HepG2 (cell line): ENCODE data around the gene ZNF280A. TPM values are rescaled to one million over a fixed set of nuclear protein-coding genes. Genes with fewer than 3 reads are reported as not detected.

Experiments
- FOXA3 ChIP-seq: IDR thresholded peaks from 2 replicates; pipeline ENCODE4 v1.6.1; 2016; ENCODE audit warnings: missing genetic modification reagents, missing compliant biosample characterization
- HHEX ChIP-seq: IDR thresholded peaks from 2 replicates; pipeline ENCODE4 v1.6.1; 2016; ENCODE audit warnings: control low read depth
- HOXA5 ChIP-seq: sonication (generic); formaldehyde crosslinking; IDR thresholded peaks from 2 replicates; pipeline ENCODE4 v1.4.0; 2020; ENCODE audit warnings: missing genetic modification reagents
- MEF2D ChIP-seq: sonication (generic); formaldehyde crosslinking; IDR thresholded peaks from 2 replicates; pipeline ENCODE4 v1.5.1; 2020; ENCODE audit warnings: mild to moderate bottlenecking, missing genetic modification reagents
- REXO4 ChIP-seq: sonication (generic); formaldehyde crosslinking; IDR thresholded peaks from 2 replicates; pipeline ENCODE4 v1.8.0; 2022; ENCODE audit warnings: missing genetic modification reagents, mild to moderate bottlenecking, borderline replicate concordance
- RXRB ChIP-seq: IDR thresholded peaks from 2 replicates; pipeline ENCODE4 v1.6.1; 2016; ENCODE audit warnings: borderline replicate concordance, missing genetic modification reagents, missing compliant biosample characterization
- XRCC5 ChIP-seq: fragments of 200-400 bp; formaldehyde crosslinking; optimal IDR thresholded peaks from 2 replicates; pipeline ENCODE3; 2017; ENCODE audit warnings: mild to moderate bottlenecking, low read length
- ZNF230 ChIP-seq: sonication (generic); formaldehyde crosslinking; IDR thresholded peaks from 2 replicates; pipeline ENCODE4 v1.4.0; 2020; ENCODE audit warnings: mild to moderate bottlenecking, missing genetic modification reagents
- ZNF274 ChIP-seq: sonication (generic); formaldehyde crosslinking; IDR thresholded peaks from 2 replicates; pipeline ENCODE4 v1.5.1; 2020; ENCODE audit warnings: mild to moderate bottlenecking, missing genetic modification reagents
- ZNF33B ChIP-seq: sonication (generic); formaldehyde crosslinking; IDR thresholded peaks from 2 replicates; pipeline ENCODE4 v1.5.1; 2020; ENCODE audit warnings: mild to moderate bottlenecking, missing genetic modification reagents
- ZNF367 ChIP-seq: sonication (generic); formaldehyde crosslinking; IDR thresholded peaks from 2 replicates; pipeline ENCODE4 v1.4.0; 2020; ENCODE audit warnings: missing genetic modification reagents, borderline replicate concordance
- ZNF672 ChIP-seq: sonication (generic); formaldehyde crosslinking; IDR thresholded peaks from 2 replicates; pipeline ENCODE4 v1.8.1; 2022; ENCODE audit warnings: missing genetic modification reagents
- ZNF782 ChIP-seq: sonication (generic); formaldehyde crosslinking; IDR thresholded peaks from 2 replicates; pipeline ENCODE4 v1.4.0; 2020; ENCODE audit warnings: missing genetic modification reagents, mild to moderate bottlenecking, borderline replicate concordance
- ZSCAN22 ChIP-seq: sonication (generic); formaldehyde crosslinking; IDR thresholded peaks from 2 replicates; pipeline ENCODE4 v1.4.0; 2020; ENCODE audit warnings: mild to moderate bottlenecking, missing genetic modification reagents
- polyA plus RNA-seq, 8 experiments: library from polyadenylated mRNA; depleted of rRNA in 3 of 8; stranded (reverse) in 7 of 8; unstranded in 1 of 8; fragments of >200 nt; fragmentation: Illumina TruSeq in 4 of 8; extraction: Trizol in 4 of 8; gene quantifications; 2 replicates each; pipeline versions ENCODE4 v1.2.1 to v1.2.3, GENCODE V29; 2011 to 2016; ENCODE audit warnings: low read depth in 4 of 8, missing spikeins in 1 of 8, mixed read lengths in 1 of 8; ENCODE audit not compliant: insufficient read depth in 1 of 8
- total RNA-seq, 5 experiments: library from RNA; depleted of rRNA; stranded (reverse); fragments of >200 nt; fragmentation: Illumina TruSeq; extraction: Trizol; gene quantifications; 2 replicates each; pipeline ENCODE4 v1.2.3, GENCODE V29; 2016; ENCODE audit warnings: low read depth in 1 of 5
- TF ChIP-seq, protein P1 (sequence below): sonication (generic); formaldehyde crosslinking; IDR thresholded peaks from 2 replicates; pipeline ENCODE4 v1.4.0; 2020; ENCODE audit warnings: missing genetic modification reagents, borderline replicate concordance
- TF ChIP-seq, protein P2 (sequence below): sonication (generic); formaldehyde crosslinking; conservative IDR thresholded peaks from 2 replicates; pipeline ENCODE4 v1.8.1; 2023; ENCODE audit warnings: missing genetic modification reagents
- TF ChIP-seq, protein P3 (sequence below): sonication (generic); formaldehyde crosslinking; IDR thresholded peaks from 2 replicates; pipeline ENCODE4 v1.4.0; 2020; ENCODE audit warnings: missing genetic modification reagents, borderline replicate concordance
- TF ChIP-seq, protein P4 (sequence below): sonication (generic); formaldehyde crosslinking; IDR thresholded peaks from 2 replicates; pipeline ENCODE4 v1.5.0; 2020; ENCODE audit warnings: mild to moderate bottlenecking, missing genetic modification reagents

ZNF280A gene
- total and polyA plus RNA-seq, 2 of the 13 experiments (the other 11 are each of a cell fraction or from before 2014, with no cell fraction given) = 1.4 to 2.9 TPM

DNA sequence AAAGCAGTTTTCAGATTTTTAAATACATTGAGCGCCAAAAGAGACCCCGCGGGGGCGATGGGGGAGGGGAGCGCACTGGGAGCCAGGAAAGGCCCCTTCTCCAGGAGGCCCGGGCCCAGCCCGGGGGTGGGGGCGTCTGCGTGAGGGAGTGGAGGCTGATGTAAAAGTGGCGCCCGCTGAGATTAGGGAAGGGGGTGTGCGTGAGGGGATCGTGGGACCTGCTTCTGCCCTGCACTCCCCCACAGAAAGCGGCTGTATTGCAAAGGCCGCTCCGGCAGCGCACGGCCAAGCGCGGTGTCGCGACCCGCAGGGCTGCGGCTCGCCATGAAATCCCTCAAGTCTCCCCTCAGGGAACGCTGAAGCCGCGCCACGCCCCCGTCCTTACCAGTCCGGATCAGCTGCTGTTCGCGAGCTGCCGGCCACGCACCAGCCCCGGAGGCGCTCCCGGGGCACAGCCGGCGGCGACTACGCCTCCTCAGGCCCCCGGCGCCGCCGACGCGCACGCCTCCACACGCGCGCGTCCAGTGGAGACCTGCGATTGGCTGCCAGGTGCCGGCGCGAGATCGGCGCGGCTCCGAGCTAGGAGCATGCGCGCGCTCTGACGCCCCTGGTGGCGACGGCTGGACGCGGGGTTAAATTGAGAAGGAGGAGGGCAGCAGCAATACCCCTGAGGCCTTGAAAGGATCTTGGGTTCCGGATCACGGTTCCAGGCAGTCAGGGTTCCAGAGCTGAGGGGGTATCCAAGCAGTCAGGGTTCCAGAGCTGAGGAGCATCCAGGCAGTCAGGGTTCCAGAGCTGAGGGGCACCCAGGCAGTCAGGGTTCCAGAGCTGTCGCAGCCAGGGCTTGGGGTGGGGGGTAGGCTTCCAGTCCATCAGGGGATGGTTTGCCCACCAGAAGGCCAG is 11.5 kb downstream of the ZNF280A start, which contains the start of gene ZNF280B (continued):
- TF ChIP-seq, protein P1, sequence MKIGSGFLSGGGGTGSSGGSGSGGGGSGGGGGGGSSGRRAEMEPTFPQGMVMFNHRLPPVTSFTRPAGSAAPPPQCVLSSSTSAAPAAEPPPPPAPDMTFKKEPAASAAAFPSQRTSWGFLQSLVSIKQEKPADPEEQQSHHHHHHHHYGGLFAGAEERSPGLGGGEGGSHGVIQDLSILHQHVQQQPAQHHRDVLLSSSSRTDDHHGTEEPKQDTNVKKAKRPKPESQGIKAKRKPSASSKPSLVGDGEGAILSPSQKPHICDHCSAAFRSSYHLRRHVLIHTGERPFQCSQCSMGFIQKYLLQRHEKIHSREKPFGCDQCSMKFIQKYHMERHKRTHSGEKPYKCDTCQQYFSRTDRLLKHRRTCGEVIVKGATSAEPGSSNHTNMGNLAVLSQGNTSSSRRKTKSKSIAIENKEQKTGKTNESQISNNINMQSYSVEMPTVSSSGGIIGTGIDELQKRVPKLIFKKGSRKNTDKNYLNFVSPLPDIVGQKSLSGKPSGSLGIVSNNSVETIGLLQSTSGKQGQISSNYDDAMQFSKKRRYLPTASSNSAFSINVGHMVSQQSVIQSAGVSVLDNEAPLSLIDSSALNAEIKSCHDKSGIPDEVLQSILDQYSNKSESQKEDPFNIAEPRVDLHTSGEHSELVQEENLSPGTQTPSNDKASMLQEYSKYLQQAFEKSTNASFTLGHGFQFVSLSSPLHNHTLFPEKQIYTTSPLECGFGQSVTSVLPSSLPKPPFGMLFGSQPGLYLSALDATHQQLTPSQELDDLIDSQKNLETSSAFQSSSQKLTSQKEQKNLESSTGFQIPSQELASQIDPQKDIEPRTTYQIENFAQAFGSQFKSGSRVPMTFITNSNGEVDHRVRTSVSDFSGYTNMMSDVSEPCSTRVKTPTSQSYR = no peak
- TF ChIP-seq XRCC5 (peak; percentile 87), ZNF782 (CRISPR knock-in tag) (no peak), HOXA5 (CRISPR knock-in tag) (no peak), ZNF672 (CRISPR knock-in tag) (no peak), ZSCAN22 (CRISPR knock-in tag) (no peak), REXO4 (CRISPR knock-in tag) (no peak), MEF2D (CRISPR knock-in tag) (no peak), ZNF33B (CRISPR knock-in tag) (no peak), ZNF230 (CRISPR knock-in tag) (no peak), HHEX (CRISPR knock-in tag) (no peak), FOXA3 (CRISPR knock-in tag) (no peak; the same call in 1 of the 2 replicates), ZNF367 (CRISPR knock-in tag) (no peak), ZNF274 (CRISPR knock-in tag) (no peak), RXRB (no peak; the same call in 1 of the 2 replicates)
- TF ChIP-seq, protein P2, sequence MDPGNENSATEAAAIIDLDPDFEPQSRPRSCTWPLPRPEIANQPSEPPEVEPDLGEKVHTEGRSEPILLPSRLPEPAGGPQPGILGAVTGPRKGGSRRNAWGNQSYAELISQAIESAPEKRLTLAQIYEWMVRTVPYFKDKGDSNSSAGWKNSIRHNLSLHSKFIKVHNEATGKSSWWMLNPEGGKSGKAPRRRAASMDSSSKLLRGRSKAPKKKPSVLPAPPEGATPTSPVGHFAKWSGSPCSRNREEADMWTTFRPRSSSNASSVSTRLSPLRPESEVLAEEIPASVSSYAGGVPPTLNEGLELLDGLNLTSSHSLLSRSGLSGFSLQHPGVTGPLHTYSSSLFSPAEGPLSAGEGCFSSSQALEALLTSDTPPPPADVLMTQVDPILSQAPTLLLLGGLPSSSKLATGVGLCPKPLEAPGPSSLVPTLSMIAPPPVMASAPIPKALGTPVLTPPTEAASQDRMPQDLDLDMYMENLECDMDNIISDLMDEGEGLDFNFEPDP (CRISPR knock-in tag) = no peak
- TF ChIP-seq, protein P3, sequence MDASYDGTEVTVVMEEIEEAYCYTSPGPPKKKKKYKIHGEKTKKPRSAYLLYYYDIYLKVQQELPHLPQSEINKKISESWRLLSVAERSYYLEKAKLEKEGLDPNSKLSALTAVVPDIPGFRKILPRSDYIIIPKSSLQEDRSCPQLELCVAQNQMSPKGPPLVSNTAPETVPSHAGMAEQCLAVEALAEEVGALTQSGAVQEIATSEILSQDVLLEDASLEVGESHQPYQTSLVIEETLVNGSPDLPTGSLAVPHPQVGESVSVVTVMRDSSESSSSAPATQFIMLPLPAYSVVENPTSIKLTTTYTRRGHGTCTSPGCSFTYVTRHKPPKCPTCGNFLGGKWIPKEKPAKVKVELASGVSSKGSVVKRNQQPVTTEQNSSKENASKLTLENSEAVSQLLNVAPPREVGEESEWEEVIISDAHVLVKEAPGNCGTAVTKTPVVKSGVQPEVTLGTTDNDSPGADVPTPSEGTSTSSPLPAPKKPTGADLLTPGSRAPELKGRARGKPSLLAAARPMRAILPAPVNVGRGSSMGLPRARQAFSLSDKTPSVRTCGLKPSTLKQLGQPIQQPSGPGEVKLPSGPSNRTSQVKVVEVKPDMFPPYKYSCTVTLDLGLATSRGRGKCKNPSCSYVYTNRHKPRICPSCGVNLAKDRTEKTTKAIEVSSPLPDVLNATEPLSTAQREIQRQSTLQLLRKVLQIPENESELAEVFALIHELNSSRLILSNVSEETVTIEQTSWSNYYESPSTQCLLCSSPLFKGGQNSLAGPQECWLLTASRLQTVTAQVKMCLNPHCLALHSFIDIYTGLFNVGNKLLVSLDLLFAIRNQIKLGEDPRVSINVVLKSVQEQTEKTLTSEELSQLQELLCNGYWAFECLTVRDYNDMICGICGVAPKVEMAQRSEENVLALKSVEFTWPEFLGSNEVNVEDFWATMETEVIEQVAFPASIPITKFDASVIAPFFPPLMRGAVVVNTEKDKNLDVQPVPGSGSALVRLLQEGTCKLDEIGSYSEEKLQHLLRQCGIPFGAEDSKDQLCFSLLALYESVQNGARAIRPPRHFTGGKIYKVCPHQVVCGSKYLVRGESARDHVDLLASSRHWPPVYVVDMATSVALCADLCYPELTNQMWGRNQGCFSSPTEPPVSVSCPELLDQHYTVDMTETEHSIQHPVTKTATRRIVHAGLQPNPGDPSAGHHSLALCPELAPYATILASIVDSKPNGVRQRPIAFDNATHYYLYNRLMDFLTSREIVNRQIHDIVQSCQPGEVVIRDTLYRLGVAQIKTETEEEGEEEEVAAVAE (CRISPR knock-in tag) = no peak
- TF ChIP-seq, protein P4, sequence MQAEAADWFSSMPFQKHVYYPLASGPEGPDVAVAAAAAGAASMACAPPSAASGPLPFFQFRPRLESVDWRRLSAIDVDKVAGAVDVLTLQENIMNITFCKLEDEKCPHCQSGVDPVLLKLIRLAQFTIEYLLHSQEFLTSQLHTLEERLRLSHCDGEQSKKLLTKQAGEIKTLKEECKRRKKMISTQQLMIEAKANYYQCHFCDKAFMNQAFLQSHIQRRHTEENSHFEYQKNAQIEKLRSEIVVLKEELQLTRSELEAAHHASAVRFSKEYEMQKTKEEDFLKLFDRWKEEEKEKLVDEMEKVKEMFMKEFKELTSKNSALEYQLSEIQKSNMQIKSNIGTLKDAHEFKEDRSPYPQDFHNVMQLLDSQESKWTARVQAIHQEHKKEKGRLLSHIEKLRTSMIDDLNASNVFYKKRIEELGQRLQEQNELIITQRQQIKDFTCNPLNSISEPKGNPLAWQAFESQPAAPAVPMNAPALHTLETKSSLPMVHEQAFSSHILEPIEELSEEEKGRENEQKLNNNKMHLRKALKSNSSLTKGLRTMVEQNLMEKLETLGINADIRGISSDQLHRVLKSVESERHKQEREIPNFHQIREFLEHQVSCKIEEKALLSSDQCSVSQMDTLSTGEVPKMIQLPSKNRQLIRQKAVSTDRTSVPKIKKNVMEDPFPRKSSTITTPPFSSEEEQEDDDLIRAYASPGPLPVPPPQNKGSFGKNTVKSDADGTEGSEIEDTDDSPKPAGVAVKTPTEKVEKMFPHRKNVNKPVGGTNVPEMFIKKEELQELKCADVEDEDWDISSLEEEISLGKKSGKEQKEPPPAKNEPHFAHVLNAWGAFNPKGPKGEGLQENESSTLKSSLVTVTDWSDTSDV (CRISPR knock-in tag) = no peak
